ENCODE data around the gene C10orf62. TPM values are rescaled to one million over a fixed set of nuclear protein-coding genes. Genes with fewer than 3 reads are reported as not detected.
A peak's percentile ranks its signal among the peaks of the same experiment; 100 is the strongest.

The C10orf62 gene
- total and polyA plus RNA-seq, 10 of the 15 experiments (the other 5 are each of a cell fraction or from before 2014, with no cell fraction given): not detected

- in situ Hi-C loops (cut with MboI) (no loop called here), intact Hi-C loops (cut with micrococcal nuclease; ENCODE audit: unreplicated experiment) (no loop called here)
- H3K27me3 ChIP-seq (replicated peaks in 1 of 2; ENCODE audit: control insufficient read depth in 2 of 2, insufficient read depth in 2 of 2, low read length in 1 of 2): no peaks in the 10 kb centered on the region
- H3K9ac ChIP-seq (ENCODE audit: control insufficient read depth, insufficient read depth, low read length): peak within 1 kb of the TSS; percentile 80
- peak within 1 kb of the TSS; percentile 58 for H3K27ac ChIP-seq (ENCODE audit: control insufficient read depth, insufficient read depth)
- H3K36me3 ChIP-seq (ENCODE audit: control insufficient read depth in 2 of 2, insufficient read depth in 2 of 2, low read length in 1 of 2): peaks cover 0 to 3% of the 10 kb centered on the region in 2 experiments; a peak in 1 of 4 replicates
- H3K4me1 ChIP-seq (ENCODE audit: control insufficient read depth, insufficient read depth, low read length): no peaks in the 10 kb centered on the region; the same call in 1 of the 2 replicates
- peak within 1 kb of the TSS; percentile 90 for H3K4me2 ChIP-seq (ENCODE audit: control insufficient read depth, insufficient read depth)
- CTCF ChIA-PET: interaction anchor here (0.6 to 1.3 kb wide), 3 partner anchors 35 to 119 kb away, joined by 3 to 4 read pairs (median 3); no protein-coding TSS in a partner anchor
- SMC1A ChIA-PET (ENCODE audit: uncharacterized antibody, unreplicated experiment): interaction anchor here (1.6 kb wide), 1 partner anchor 8 kb away, joined by 4 read pairs; no protein-coding TSS in a partner anchor
- RAD21 ChIA-PET (ENCODE audit: unreplicated experiment): interaction anchor here (1.1 kb wide), 1 partner anchor 47 kb away, joined by 4 read pairs; the partner anchor contains the start of gene AVPI1
- H4K20me1 ChIP-seq (ENCODE audit: control insufficient read depth, insufficient read depth): no peaks in the 10 kb centered on the region
- peak within 1 kb of the TSS; percentile 91 for H3K4me3 ChIP-seq
- POLR2A ChIA-PET: interaction anchor here (1.2 kb wide), 1 partner anchor 8 kb away, joined by 3 read pairs; no protein-coding TSS in a partner anchor
- peak; percentile 98 for DNase-seq (ENCODE audit: low read depth, low spot score)
- H3K9me3 ChIP-seq (replicated peaks; ENCODE audit: control insufficient read depth, insufficient read depth, low read length): no peaks in the 10 kb centered on the region
- BruUV-seq (replicated peaks): no TSS peak
- WGBS (ENCODE audit: insufficient coverage, insufficient replicate concordance, low lambda C conversion rate, missing lambda C conversion rate): 1% methylated on average over 51 of the region's 54 CpGs
- FAIRE-seq: peak; percentile 99
- peaks cover 15% of the 10 kb centered on the region for H3K79me2 ChIP-seq (ENCODE audit: control insufficient read depth, insufficient read depth, low read length)
- ATAC-seq: peak; percentile 100
- peak within 1 kb of the TSS; percentile 94 for H2AFZ ChIP-seq (ENCODE audit: control insufficient read depth, low read depth, low read length)
- TF ChIP-seq, protein P1, sequence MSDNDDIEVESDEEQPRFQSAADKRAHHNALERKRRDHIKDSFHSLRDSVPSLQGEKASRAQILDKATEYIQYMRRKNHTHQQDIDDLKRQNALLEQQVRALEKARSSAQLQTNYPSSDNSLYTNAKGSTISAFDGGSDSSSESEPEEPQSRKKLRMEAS (IDR thresholded peaks at IDR 0.05; ENCODE audit: low read depth, low read length): peak; percentile 23; the same call in 1 of the 2 replicates
- TF ChIP-seq SIN3A (IDR thresholded peaks at IDR 0.05; ENCODE audit: low read depth, low read length) (peak; percentile 24; the same call in 1 of the 2 replicates), NR2C1 (IDR thresholded peaks at IDR 0.05) (peak; percentile 78), ZNF24 (IDR thresholded peaks at IDR 0.05) (peak; percentile 73), CREB1 (IDR thresholded peaks at IDR 0.05; ENCODE audit: low read depth) (peak; percentile 87), CREM (IDR thresholded peaks at IDR 0.05; ENCODE audit: low read depth) (peak; percentile 60; the same call in 1 of the 2 replicates), FOXK2 (IDR thresholded peaks at IDR 0.05) (peak; percentile 91), RB1 (IDR thresholded peaks at IDR 0.05; ENCODE audit: borderline replicate concordance) (peak; percentile 62; the same call in 1 of the 2 replicates), POU2F2 (IDR thresholded peaks at IDR 0.05; ENCODE audit: borderline replicate concordance, low read depth, low read length) (0 out of 3 replicates have a peak, but pooled peaks have one; percentile 7), NRF1 (conservative IDR thresholded peaks at IDR 0.05; ENCODE audit: low read depth, low read length) (peak; percentile 73), USF1 (IDR thresholded peaks at IDR 0.05; ENCODE audit: borderline replicate concordance, extremely low read length, insufficient read depth, low read depth, low read length) (no peak), SP1 (IDR thresholded peaks at IDR 0.05; ENCODE audit: low read depth, low read length) (peak; percentile 93), PAX5 (IDR thresholded peaks at IDR 0.05; ENCODE audit: borderline replicate concordance, low read depth, low read length) (peak; percentile 57; the same call in 1 of the 2 replicates)
- TF ChIP-seq, protein P2, sequence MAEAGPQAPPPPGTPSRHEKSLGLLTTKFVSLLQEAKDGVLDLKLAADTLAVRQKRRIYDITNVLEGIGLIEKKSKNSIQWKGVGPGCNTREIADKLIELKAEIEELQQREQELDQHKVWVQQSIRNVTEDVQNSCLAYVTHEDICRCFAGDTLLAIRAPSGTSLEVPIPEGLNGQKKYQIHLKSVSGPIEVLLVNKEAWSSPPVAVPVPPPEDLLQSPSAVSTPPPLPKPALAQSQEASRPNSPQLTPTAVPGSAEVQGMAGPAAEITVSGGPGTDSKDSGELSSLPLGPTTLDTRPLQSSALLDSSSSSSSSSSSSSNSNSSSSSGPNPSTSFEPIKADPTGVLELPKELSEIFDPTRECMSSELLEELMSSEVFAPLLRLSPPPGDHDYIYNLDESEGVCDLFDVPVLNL (IDR thresholded peaks at IDR 0.05; ENCODE audit: low read depth, low read length): peak; percentile 61
- TF ChIP-seq, protein P3, sequence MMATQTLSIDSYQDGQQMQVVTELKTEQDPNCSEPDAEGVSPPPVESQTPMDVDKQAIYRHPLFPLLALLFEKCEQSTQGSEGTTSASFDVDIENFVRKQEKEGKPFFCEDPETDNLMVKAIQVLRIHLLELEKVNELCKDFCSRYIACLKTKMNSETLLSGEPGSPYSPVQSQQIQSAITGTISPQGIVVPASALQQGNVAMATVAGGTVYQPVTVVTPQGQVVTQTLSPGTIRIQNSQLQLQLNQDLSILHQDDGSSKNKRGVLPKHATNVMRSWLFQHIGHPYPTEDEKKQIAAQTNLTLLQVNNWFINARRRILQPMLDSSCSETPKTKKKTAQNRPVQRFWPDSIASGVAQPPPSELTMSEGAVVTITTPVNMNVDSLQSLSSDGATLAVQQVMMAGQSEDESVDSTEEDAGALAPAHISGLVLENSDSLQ (IDR thresholded peaks at IDR 0.05): peak; percentile 95
- TF ChIP-seq, protein P4, sequence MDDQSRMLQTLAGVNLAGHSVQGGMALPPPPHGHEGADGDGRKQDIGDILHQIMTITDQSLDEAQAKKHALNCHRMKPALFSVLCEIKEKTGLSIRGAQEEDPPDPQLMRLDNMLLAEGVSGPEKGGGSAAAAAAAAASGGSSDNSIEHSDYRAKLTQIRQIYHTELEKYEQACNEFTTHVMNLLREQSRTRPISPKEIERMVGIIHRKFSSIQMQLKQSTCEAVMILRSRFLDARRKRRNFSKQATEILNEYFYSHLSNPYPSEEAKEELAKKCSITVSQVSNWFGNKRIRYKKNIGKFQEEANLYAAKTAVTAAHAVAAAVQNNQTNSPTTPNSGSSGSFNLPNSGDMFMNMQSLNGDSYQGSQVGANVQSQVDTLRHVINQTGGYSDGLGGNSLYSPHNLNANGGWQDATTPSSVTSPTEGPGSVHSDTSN (IDR thresholded peaks at IDR 0.05; ENCODE audit: insufficient replicate concordance, low read depth, low read length): peak; percentile 82
- TF ChIP-seq, protein P5, sequence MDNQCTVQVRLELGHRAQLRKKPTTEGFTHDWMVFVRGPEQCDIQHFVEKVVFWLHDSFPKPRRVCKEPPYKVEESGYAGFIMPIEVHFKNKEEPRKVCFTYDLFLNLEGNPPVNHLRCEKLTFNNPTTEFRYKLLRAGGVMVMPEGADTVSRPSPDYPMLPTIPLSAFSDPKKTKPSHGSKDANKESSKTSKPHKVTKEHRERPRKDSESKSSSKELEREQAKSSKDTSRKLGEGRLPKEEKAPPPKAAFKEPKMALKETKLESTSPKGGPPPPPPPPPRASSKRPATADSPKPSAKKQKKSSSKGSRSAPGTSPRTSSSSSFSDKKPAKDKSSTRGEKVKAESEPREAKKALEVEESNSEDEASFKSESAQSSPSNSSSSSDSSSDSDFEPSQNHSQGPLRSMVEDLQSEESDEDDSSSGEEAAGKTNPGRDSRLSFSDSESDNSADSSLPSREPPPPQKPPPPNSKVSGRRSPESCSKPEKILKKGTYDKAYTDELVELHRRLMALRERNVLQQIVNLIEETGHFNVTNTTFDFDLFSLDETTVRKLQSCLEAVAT (IDR thresholded peaks at IDR 0.05): 0 out of 2 replicates have a peak, but pooled peaks have one; percentile 53
Observed at GRCh38 chr10:97640174-97640867, 50.8 kb downstream of the C10orf62 start, which contains the start of gene PI4K2A. Gene PI4K2A (plus strand): TSS chr10:97640671. CDS start chr10:97640743, 72 bp downstream.
